Stromal cell of bone marrow (primary cell): Measurements from ENCODE around the gene ABHD12.

Source experiments
- DNase-seq: peaks from one replicate; pipeline ENCODE4 v3.0.0-alpha.2; 2012; ENCODE audit warnings: low read depth

The ABHD12 gene

GRCh38 chr20:25380945-25381614 is 9.6 kb downstream of the ABHD12 start:
- DNase-seq, result no peak

- DNase-seq, result no peak
Measured at GRCh38 chr20:25378884-25379733, 11.5 kb downstream of the ABHD12 start.

GRCh38 chr20:25378189-25378883 is 12.3 kb downstream of the ABHD12 start:
- no peak for DNase-seq

- no peak for DNase-seq
Measured at GRCh38 chr20:25376886-25377285, 13.7 kb downstream of the ABHD12 start.

- DNase-seq, result no peak
Measured at GRCh38 chr20:25376236-25376635, 14.4 kb downstream of the ABHD12 start.

GRCh38 chr20:25374842-25375241 is 15.8 kb downstream of the ABHD12 start:
- no peak for DNase-seq

GRCh38 chr20:25372584-25373336 is 17.9 kb downstream of the ABHD12 start:
- peak; percentile 75 for DNase-seq

- DNase-seq, result no peak
Measured at GRCh38 chr20:25369971-25370370, 20.7 kb downstream of the ABHD12 start.

- DNase-seq, result no peak
Measured at GRCh38 chr20:25369529-25369928, 21.1 kb downstream of the ABHD12 start.

GRCh38 chr20:25368976-25369375 is 21.7 kb downstream of the ABHD12 start:
- DNase-seq, result no peak

GRCh38 chr20:25368526-25368925 is 22.1 kb downstream of the ABHD12 start:
- no peak for DNase-seq

- no peak for DNase-seq
Measured at GRCh38 chr20:25364879-25365699, 25.5 kb downstream of the ABHD12 start.

- no peak for DNase-seq
Measured at GRCh38 chr20:25364180-25364788, 26.4 kb downstream of the ABHD12 start.

GRCh38 chr20:25361287-25361683 is 29.4 kb downstream of the ABHD12 start:
- DNase-seq, result no peak

GRCh38 chr20:25360631-25361286 is 29.9 kb downstream of the ABHD12 start:
- DNase-seq, result no peak

- DNase-seq, result no peak
Measured at GRCh38 chr20:25356271-25356933, 34.2 kb downstream of the ABHD12 start.

GRCh38 chr20:25355866-25356265 is 34.8 kb downstream of the ABHD12 start:
- DNase-seq, result no peak

GRCh38 chr20:25355011-25355595 is 35.5 kb downstream of the ABHD12 start:
- no peak for DNase-seq
